K562 (cell line): ENCODE data around the gene MIER2. TPM values are rescaled to one million over a fixed set of nuclear protein-coding genes. Genes with fewer than 3 reads are reported as not detected.

Experiments
- ATAC-seq: fragments of 200-7000 bp; cut with Tn5 transposase; 3 replicates; pipeline ENCODE4 v1.9.1; 2020; ENCODE audit warnings: moderate library complexity
- BruUV-seq: library from RNA; stranded (reverse); fragments of 400-500 nt; replicated peaks from 2 replicates; lab custom pipeline; 2021; lab: Mats Ljungman, UMichigan
- CTCF ChIA-PET: fragments of 300-600 bp; formaldehyde crosslinking; extraction: SDS; loops from one replicate; lab custom pipeline; 2021; ENCODE audit warnings: low intra/inter-chr PET ratio; lab: Yijun Ruan, JAX
- POLR2A ChIA-PET: fragments of 300-600, 350-650 bp; sonication (Branson Sonifier 250); formaldehyde crosslinking; extraction: SDS; loops from one replicate; lab custom pipeline; 2021; ENCODE audit warnings: antibody characterized with exemption, inconsistent platforms; lab: Yijun Ruan, JAX
- DNase-seq, 4 experiments: peaks; one replicate each; pipeline versions ENCODE4 v3.0.0 to v3.0.0-alpha.2; 2011 to 2018; ENCODE audit warnings: low spot score in 3 of 4, mixed read lengths in 3 of 4; ENCODE audit errors: extremely low read depth in 1 of 4
- FAIRE-seq: peaks from 2 replicates; lab custom pipeline; 2011; peaks lifted over from hg19 to GRCh38; lab: Jason Lieb, UNC
- H2AFZ ChIP-seq: 2 replicates; pipeline ENCODE4 v1.6.0; 2011; ENCODE audit warnings: low read depth, low read length, control low read depth, inconsistent platforms
- H3K27ac ChIP-seq: fragments of 200-600 bp; 3 replicates; pipeline ENCODE4 v1.8.0; 2011; ENCODE audit warnings: low read depth, mild to moderate bottlenecking, control low read depth, inconsistent platforms, low read length, moderate library complexity, mixed read lengths; ENCODE audit errors: extremely low read depth
- H3K27me3 ChIP-seq, 2 experiments: fragments of 300-600 bp in 1 of 2; 2 replicates in 1 of 2; 3 replicates in 1 of 2; pipeline versions ENCODE4 v1.6.0 to v1.8.0; 2011; ENCODE audit warnings: inconsistent platforms in 2 of 2, low read length in 2 of 2, mild to moderate bottlenecking in 1 of 2, mixed read lengths in 1 of 2, moderate library complexity in 1 of 2; ENCODE audit not compliant: control insufficient read depth in 2 of 2, insufficient read depth in 2 of 2
- H3K36me3 ChIP-seq: fragments of 300-600 bp; 3 replicates; pipeline ENCODE4 v1.8.0; 2011; ENCODE audit warnings: mild to moderate bottlenecking, low read length, inconsistent platforms; ENCODE audit not compliant: control insufficient read depth, insufficient read depth
- H3K4me1 ChIP-seq, 2 experiments: fragments of 200-600 bp in 1 of 2; replicated peaks in 1 of 2; 2 replicates in 1 of 2; 3 replicates in 1 of 2; pipeline versions ENCODE4 v1.5.1 to v1.8.0; 2011; ENCODE audit warnings: inconsistent platforms in 2 of 2, low read length in 2 of 2, mild to moderate bottlenecking in 1 of 2, mixed read lengths in 1 of 2, moderate library complexity in 1 of 2; ENCODE audit not compliant: control insufficient read depth in 2 of 2, insufficient read depth in 2 of 2
- H3K4me2 ChIP-seq: 2 replicates; pipeline ENCODE4 v1.6.1; 2011; ENCODE audit warnings: low read length, control low read depth, inconsistent platforms, mixed read lengths; ENCODE audit not compliant: insufficient read depth
- H3K4me3 ChIP-seq: fragments of 200-600 bp; sonication (generic), shearing (Covaris generic); 2 replicates; pipeline ENCODE4 v1.5.1; 2016; ENCODE audit warnings: control low read depth, inconsistent platforms
- H3K79me2 ChIP-seq: fragments of 200-600 bp; 3 replicates; pipeline ENCODE4 v1.8.0; 2011; ENCODE audit warnings: low read length, inconsistent platforms; ENCODE audit not compliant: control insufficient read depth, insufficient read depth
- H3K9ac ChIP-seq, 2 experiments: 2 replicates each; pipeline versions ENCODE4 v1.6.0 to v1.6.1; 2011; ENCODE audit warnings: low read depth in 2 of 2, low read length in 2 of 2, control low read depth in 1 of 2, inconsistent platforms in 1 of 2, mild to moderate bottlenecking in 1 of 2, mixed read lengths in 1 of 2; ENCODE audit not compliant: insufficient read depth in 1 of 2
- H3K9me1 ChIP-seq: one replicate; pipeline ENCODE4 v1.6.0; 2011; ENCODE audit warnings: inconsistent platforms, mild to moderate bottlenecking, low read length, moderate library complexity; ENCODE audit not compliant: control insufficient read depth, insufficient read depth
- H3K9me3 ChIP-seq: replicated peaks from 2 replicates; pipeline ENCODE4 v1.5.1; 2011; ENCODE audit warnings: low read depth, low read length, inconsistent platforms; ENCODE audit not compliant: control insufficient read depth, insufficient read depth
- H4K20me1 ChIP-seq: replicated peaks from 2 replicates; pipeline ENCODE4 v1.6.1; 2011; ENCODE audit warnings: low read length, inconsistent platforms, mixed read lengths; ENCODE audit not compliant: control insufficient read depth, insufficient read depth
- CBX1 ChIP-seq: sonication (generic); IDR thresholded peaks from 2 replicates; pipeline ENCODE4 v1.6.1; 2016; ENCODE audit warnings: antibody characterized with exemption, low read depth, mild to moderate bottlenecking
- CBX3 ChIP-seq, 2 experiments: IDR thresholded peaks; 1 replicate in 1 of 2; 2 replicates in 1 of 2; pipeline ENCODE4 v1.6.1; 2012; ENCODE audit warnings: inconsistent platforms in 2 of 2, low read length in 2 of 2, borderline replicate concordance in 1 of 2, control low read depth in 1 of 2
- CBX5 ChIP-seq: IDR thresholded peaks from 2 replicates; pipeline ENCODE4 v1.6.1; 2014; ENCODE audit warnings: low read depth, borderline replicate concordance
- DLX4 ChIP-seq: fragments of 250-450 bp; sonication (Bioruptor Pico); IDR thresholded peaks from 2 replicates; pipeline ENCODE4 v1.6.1; 2021; ENCODE audit warnings: mild to moderate bottlenecking
- MXD1 ChIP-seq: fragments of 250-450 bp; sonication (Bioruptor Pico); IDR thresholded peaks from 2 replicates; pipeline ENCODE4 v1.8.0; 2021; ENCODE audit warnings: borderline replicate concordance, mild to moderate bottlenecking, moderate library complexity; ENCODE audit not compliant: poor library complexity, severe bottlenecking
- PCBP2 ChIP-seq: fragments of 200-400 bp; formaldehyde crosslinking; IDR thresholded peaks from 2 replicates; pipeline ENCODE4 v1.6.1; 2018; ENCODE audit warnings: low read length, low read depth, mild to moderate bottlenecking, moderate library complexity; ENCODE audit not compliant: poor library complexity, severe bottlenecking
- TRIM24 ChIP-seq, 2 experiments: fragments of 450-650 bp; IDR thresholded peaks; 2 replicates each; pipeline ENCODE4 v1.6.1; 2016
- TRIM28 ChIP-seq: fragments of 450-650 bp; IDR thresholded peaks from 2 replicates; pipeline ENCODE4 v1.6.1; 2017
- XRCC3 ChIP-seq: fragments of 450-650 bp; IDR thresholded peaks from 2 replicates; pipeline ENCODE4 v1.6.1; 2017; ENCODE audit warnings: mild to moderate bottlenecking, moderate library complexity
- ZEB2 ChIP-seq: fragments of 450-650 bp; IDR thresholded peaks from 2 replicates; pipeline ENCODE4 v1.6.1; 2016
- ZNF280A ChIP-seq: fragments of 450-650 bp; IDR thresholded peaks from 2 replicates; pipeline ENCODE4 v1.6.1; 2018; ENCODE audit warnings: mild to moderate bottlenecking, low read depth; ENCODE audit not compliant: partially characterized antibody
- ZNF324 ChIP-seq: fragments of 250-450 bp; sonication (Bioruptor Pico); IDR thresholded peaks from 2 replicates; pipeline ENCODE4 v1.4.0; 2020; ENCODE audit warnings: mild to moderate bottlenecking
- WGBS: fragments of 100-300 bp; shearing (Covaris generic); methylation state at CpG from one replicate; pipeline ENCODE4 v1.1.6; 2016; ENCODE audit warnings: low coverage, mixed read lengths; ENCODE audit not compliant: insufficient coverage; ENCODE audit errors: missing lambda C conversion rate; 5-methylcytosine and 5-hydroxymethylcytosine counted together
- in situ Hi-C: fragments of 300-500 bp; cut with MboI; formaldehyde crosslinking; loops from 4 replicates; pipeline ENCODE4 v1.15.0; 2018; ENCODE audit warnings: inconsistent platforms, mixed read lengths
- intact Hi-C: fragments of 100-400 bp; cut with micrococcal nuclease; formaldehyde crosslinking; loops from 2 replicates; pipeline ENCODE4 v1.14.2; 2022
- polyA plus RNA-seq, 8 experiments: library from polyadenylated mRNA; depleted of rRNA in 4 of 8; stranded (reverse) in 5 of 8; unstranded in 3 of 8; fragments of >200 nt; fragmentation: Nextera tagmentation in 2 of 8; fragmentation: Illumina TruSeq in 1 of 8; extraction: Ambion mirVana in 2 of 8; extraction: Trizol in 1 of 8; gene quantifications; 2 replicates each; pipeline versions ENCODE4 v1.2.1 to v1.2.3, GENCODE V29; 2011 to 2014; ENCODE audit warnings: inconsistent platforms in 1 of 8, missing spikeins in 1 of 8
- total RNA-seq, 7 experiments: library from RNA; depleted of rRNA in 6 of 7; stranded (reverse); fragments of >200 nt in 6 of 7; fragmentation: Illumina TruSeq in 2 of 7; extraction: Trizol in 2 of 7; gene quantifications; 2 replicates each; pipeline versions ENCODE4 v1.2.1 to v1.2.3, GENCODE V29; 2011 to 2021; ENCODE audit warnings: low replicate concordance in 1 of 7

Gene MIER2
- total and polyA plus RNA-seq, 9 of the 15 experiments (the other 6 are each of a cell fraction or from before 2014, with no cell fraction given): 0.46 to 34.7 (median 15.6) TPM

- peak in 1 of 4 experiments; percentile 37 for DNase-seq
- H3K36me3 ChIP-seq: peaks cover 84% of the 10 kb centered on the region
- TF ChIP-seq XRCC3 (peak; percentile 35; the same call in 1 of the 2 replicates), DLX4 (no peak), CBX1 (0 out of 2 replicates have a peak, but pooled peaks have one; percentile 68), CBX3 (IDR thresholded peaks at IDR 0.05; ENCODE audit: borderline replicate concordance in 1 of 2, low read length in 2 of 2) (peak in 1 of 2 experiments; percentile 98; a peak in 2 of 3 replicates), ZNF280A (peak; percentile 82), ZEB2 (peak; percentile 45; the same call in 1 of the 2 replicates), CBX5 (peak; percentile 98), TRIM28 (peak; percentile 95), MXD1 (CRISPR knock-in tag) (no peak), PCBP2 (no peak), ZNF324 (CRISPR knock-in tag) (peak; percentile 99), TRIM24 (IDR thresholded peaks at IDR 0.05) (peak in 1 of 2 experiments; percentile 52; a peak in 1 of 4 replicates)
- TF ChIP-seq, all 486 proteins: peak for 9
These were observed 16.5 kb downstream of the MIER2 start for GRCh38 chr19:328025-328505.

More at GRCh38 chr19:328025-328505, 16.5 kb downstream of the MIER2 start:
- no peaks in the 10 kb centered on the region for H4K20me1 ChIP-seq
- H3K79me2 ChIP-seq: peaks cover 4% of the 10 kb centered on the region
- no peak overlapping the region for H2AFZ ChIP-seq
- no peaks in the 10 kb centered on the region for H3K27me3 ChIP-seq
- ChIA-PET CTCF (no interaction called here), POLR2A (no interaction called here)
- in situ Hi-C loops: no loop called here
- intact Hi-C loops: no loop called here
- no peak overlapping the region for H3K4me2 ChIP-seq
- H3K27ac ChIP-seq: no peak overlapping the region
- ATAC-seq: no peak
- peaks cover 28% of the 10 kb centered on the region for H3K9me3 ChIP-seq
- FAIRE-seq: no peak
- no TSS peak for BruUV-seq
- H3K9ac ChIP-seq: no peak overlapping the region
- no peak overlapping the region for H3K4me3 ChIP-seq
- H3K4me1 ChIP-seq: no peaks in the 10 kb centered on the region; a peak in 1 of 5 replicates
- 89% methylated on average over 2 of the region's 4 CpGs for WGBS
- no peaks in the 10 kb centered on the region for H3K9me1 ChIP-seq
